NCI-H460 (cell line): Measurements from ENCODE around the gene MGRN1. TPM values are rescaled to one million over a fixed set of nuclear protein-coding genes. Genes with fewer than 3 reads are reported as not detected.
A peak's percentile ranks its signal among the peaks of the same experiment; 100 is the strongest.

ENCODE experiments used
- DNase-seq: peaks from one replicate; pipeline ENCODE4 v3.0.0-alpha.2; 2016; ENCODE audit warnings: low read depth; ENCODE audit errors: extremely low read depth
- total RNA-seq: library from RNA; depleted of rRNA; stranded (reverse); fragments of >200 nt; shearing (Covaris generic); gene quantifications from 2 replicates; pipeline ENCODE4 v1.2.3, GENCODE V29; 2014

The MGRN1 gene
- total RNA-seq, 1 experiment from 2014 or later = 13.6 TPM

DNA sequence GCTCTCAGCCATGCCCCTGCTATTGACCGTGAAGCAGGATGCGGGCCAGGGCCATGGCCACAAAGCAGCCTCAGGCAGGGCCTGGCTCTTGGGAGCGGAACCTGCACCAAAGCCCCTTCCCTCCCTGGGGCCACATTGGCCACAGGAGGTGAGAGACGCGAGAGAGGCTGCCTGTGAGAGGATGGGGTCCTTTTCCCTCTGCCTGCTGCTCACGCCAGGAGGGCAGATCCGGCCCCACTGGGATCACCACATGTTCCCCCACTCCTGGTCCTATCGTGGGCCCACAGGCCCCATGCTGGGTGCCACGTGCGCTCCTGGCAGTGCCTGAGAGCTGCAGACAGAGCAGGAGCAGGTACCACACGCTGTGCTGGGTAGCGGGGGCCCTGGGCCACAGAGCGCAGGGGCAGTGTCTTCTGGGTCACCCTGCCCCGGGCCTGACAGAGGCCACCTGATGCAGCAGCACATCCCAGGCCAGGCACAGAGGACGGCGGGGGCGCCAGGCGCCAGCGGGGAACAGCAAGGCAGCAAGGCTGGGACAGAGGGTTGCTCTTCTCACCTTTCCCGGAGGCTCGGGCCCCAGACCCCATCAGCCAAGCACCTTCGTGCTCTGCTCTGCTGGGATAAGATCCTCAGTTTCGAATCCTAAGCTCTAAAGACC, 59.6 kb downstream of the MGRN1 start:
- DNase-seq = no peak

DNA sequence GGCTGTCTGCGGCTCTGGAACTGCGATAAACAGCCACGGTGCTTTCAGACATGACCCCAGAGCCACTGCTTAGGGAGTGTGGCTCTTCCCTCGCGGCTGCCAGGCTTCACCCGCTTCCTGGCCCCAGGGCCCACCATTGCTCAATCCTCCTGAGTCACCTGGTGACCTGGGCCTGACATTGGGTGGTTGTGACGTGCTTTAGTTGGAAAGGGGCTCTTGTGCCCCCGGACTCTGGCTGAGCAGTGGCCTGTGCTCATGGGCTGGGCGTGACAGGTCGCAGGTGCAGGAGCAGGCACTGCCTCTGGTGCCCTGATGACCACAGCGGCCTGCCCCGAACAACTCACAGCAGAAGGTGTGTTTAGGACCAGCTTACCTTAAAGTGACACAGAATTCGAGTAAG, 60.1 kb downstream of the MGRN1 start:
- no peak for DNase-seq

- no peak for DNase-seq
Observed at GRCh38 chr16:4685292-4685691, 60.7 kb downstream of the MGRN1 start.

DNA sequence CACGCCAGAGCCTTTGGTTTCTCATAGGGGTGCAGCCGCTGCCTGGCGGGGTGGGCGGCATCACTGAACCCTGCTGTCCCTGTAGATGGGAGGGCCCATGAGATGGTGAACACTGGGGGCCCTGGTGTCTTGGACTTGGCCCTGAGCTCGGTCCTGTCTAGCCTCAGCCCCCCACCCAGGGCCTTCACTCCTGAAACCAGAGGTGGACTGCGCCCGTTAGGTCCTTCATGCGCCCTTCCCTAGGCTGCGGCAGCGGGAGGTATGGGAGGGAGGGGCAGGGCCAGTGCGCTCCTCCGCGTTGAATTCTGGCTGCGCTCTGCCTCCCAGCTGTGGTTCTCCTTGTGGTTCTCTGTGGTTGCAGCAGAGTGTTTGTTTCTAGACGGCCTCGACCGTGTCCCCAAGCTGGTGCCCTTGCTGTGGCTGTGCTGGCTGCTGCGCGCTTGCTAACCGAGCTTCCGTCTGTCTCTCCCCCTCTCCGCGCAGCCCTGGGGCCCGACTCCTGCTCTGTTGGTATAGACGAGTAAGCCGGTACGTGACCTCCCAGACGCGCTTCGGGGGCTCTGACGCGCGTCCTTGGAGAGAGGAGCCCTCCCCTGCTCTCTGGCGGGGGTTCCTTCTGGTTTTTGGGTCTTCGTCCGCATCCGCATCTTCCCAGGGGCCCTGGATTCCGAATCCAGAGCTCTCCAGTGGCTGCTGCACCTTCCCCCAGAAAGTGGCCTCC, 61.3 kb downstream of the MGRN1 start:
- no peak for DNase-seq

- no peak for DNase-seq
Observed at GRCh38 chr16:4686497-4687210, 62.0 kb downstream of the MGRN1 start.

DNA sequence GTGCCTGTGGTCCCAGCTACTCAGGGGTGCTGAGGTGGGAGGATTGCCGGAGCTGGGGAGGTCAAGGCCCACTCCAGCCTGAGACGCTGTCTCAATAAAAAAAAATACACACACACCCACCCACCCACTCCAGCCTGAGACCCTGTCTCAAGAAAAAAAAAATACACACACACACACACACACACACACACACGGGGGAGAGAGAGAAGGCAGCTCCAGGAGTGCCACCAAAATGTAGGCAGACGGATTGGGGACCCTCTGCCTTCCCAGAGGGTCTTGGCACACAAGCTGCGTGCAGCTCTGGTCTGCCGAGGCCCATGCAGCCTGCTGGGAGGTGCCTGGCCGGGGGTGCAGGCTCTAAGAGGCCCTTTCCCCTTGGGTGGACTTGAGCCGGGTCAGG, 62.8 kb downstream of the MGRN1 start:
- no peak for DNase-seq

DNA sequence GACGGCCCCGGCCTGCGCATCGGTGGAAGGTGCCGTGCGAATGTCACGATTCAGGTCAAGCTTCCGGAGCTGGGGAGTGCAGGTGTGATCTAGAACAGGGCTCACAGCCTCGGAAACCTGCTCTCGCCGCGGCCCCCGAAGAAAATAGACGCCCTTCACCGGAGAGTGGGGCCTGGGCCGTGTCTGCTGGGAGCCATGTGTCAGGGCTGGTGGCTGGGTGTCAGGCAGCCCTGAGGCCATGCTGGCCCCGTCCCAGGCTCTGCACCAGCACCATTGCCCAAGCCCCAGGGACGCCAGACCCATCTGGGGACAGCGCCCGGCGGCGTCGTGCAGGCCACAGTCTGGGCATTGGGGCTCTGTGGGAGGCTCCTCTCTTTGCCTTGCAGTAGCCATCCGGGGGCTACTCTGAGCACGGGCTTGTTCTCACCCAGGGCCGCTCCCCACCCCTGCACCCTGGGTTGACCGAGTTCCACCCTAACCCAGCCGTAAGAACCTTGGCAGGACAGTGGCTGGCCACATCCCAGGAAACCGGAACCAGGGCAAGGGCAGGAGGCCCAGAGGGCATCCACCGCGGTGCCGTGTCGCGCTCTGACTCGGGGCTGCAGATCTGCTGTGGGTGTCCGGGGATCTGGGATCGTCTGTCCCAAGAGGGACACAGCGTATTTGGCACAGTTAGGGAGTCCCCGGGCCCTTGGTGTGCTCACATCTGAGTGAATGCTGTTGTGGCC, 63.5 kb downstream of the MGRN1 start:
- DNase-seq = no peak

DNA sequence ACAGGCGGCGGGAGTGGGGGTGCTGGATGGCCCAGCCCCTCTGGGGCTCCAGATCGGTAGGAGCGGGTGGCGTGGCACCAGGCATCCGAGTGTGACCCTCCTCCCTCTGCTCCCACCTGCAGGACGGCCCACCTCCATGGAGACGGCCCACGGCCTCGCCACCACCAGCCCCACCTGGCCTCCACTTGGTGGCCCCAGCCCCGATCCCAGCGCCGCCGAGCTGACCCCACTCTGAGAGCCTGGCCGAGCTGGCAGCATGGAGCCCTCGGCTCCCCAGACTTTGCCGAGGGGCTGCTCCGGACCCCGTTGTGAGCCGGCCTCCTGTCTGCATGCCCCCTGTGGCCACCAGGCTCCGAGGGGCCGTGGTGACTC, 64.0 kb downstream of the MGRN1 start:
- no peak for DNase-seq

- DNase-seq = no peak
Observed at GRCh38 chr16:4689091-4689671, 64.6 kb downstream of the MGRN1 start.

- DNase-seq = no peak
Observed at GRCh38 chr16:4689864-4690704, 65.5 kb downstream of the MGRN1 start.

GRCh38 chr16:4690946-4691665, 66.5 kb downstream of the MGRN1 start:
- DNase-seq = no peak

DNA sequence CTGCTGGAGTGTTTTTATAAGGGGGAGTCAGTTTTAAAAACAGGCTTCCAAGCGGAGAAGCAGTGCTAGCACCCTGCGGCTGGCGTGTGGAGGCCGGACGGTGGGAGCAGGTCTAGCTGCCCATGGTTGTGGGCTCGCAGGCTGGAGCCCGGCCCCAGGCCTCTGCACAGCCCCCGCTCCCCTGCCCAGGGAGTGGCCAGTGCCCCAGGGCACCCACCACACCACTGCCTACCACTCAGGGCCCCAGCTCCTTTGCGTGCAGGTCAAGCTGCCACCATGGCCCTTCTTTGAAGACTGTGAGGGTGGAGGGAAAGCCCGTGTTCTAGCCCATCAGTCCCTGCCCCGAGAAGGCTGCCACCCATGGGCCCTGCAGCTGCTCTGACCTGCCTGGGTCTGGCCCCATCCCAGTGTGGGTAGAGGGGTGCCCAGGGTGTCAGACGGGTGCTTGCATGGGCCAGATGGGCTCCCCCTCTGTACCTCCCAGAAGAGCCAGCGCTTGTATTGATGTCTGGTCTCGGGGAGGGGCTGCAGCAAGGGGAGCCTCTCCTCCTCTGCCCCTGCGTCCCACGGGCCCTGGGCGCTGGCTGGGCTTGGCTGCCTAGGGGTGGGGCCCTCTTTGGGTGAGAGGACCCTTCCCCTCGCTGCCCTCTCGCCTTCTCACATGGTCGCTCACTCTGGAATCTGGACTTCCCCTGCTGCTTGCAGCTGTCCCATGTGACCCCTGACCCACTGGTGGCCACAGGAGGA, 67.2 kb downstream of the MGRN1 start:
- DNase-seq = no peak

GRCh38 chr16:4692460-4693295, 68.1 kb downstream of the MGRN1 start:
- no peak for DNase-seq

- DNase-seq = peak; percentile 92
Observed at GRCh38 chr16:4693296-4693955, 68.8 kb downstream of the MGRN1 start, which contains the start of gene NUDT16L1. Gene NUDT16L1 (plus strand): TSS chr16:4693562. CDS start chr16:4693727, 165 bp downstream.

- DNase-seq = no peak
Observed at GRCh38 chr16:4693956-4694641, 69.5 kb downstream of the MGRN1 start.
